SK-N-SH treated with all-trans-retinoic acid at 6 μM for 48 hours (cell line): ENCODE measurements around the gene GLDN.

Experiments used
- ATAC-seq: fragments of 200-7000 bp; cut with Tn5 transposase; 3 replicates; pipeline ENCODE4 v1.9.1; 2020; ENCODE audit warnings: mild to moderate bottlenecking, moderate library complexity
- ARNTL ChIP-seq: fragments of 450-650 bp; formaldehyde crosslinking; IDR thresholded peaks from 2 replicates; pipeline ENCODE4 v1.5.0; 2020; ENCODE audit warnings: low read depth, mild to moderate bottlenecking, moderate library complexity, borderline replicate concordance
- BACH2 ChIP-seq: fragments of 250-450 bp; sonication (Bioruptor Pico); IDR thresholded peaks from 2 replicates; pipeline ENCODE4 v1.9.0; 2021; ENCODE audit warnings: mild to moderate bottlenecking, borderline replicate concordance
- CREB5 ChIP-seq: fragments of 250-450 bp; sonication (Bioruptor Pico); IDR thresholded peaks from 2 replicates; pipeline ENCODE4 v1.5.1; 2020; ENCODE audit warnings: low read depth, mild to moderate bottlenecking, moderate library complexity
- CSDC2 ChIP-seq: fragments of 250-450 bp; sonication (Bioruptor Pico); IDR thresholded peaks from 2 replicates; pipeline ENCODE4 v1.5.0; 2020; ENCODE audit warnings: mild to moderate bottlenecking, moderate library complexity
- CSRNP3 ChIP-seq: fragments of 250-450 bp; sonication (Bioruptor Pico); IDR thresholded peaks from 2 replicates; pipeline ENCODE4 v1.5.1; 2021; ENCODE audit warnings: mild to moderate bottlenecking, moderate library complexity
- ESRRG ChIP-seq: fragments of 250-450 bp; sonication (Bioruptor Pico); IDR thresholded peaks from 2 replicates; pipeline ENCODE4 v1.6.1; 2021; ENCODE audit warnings: mild to moderate bottlenecking
- GLIS3 ChIP-seq: fragments of 250-450 bp; sonication (Bioruptor Pico); IDR thresholded peaks from 2 replicates; pipeline ENCODE4 v1.5.0; 2020; ENCODE audit warnings: mild to moderate bottlenecking, moderate library complexity
- OSR1 ChIP-seq: fragments of 250-450 bp; sonication (Bioruptor Pico); IDR thresholded peaks from 2 replicates; pipeline ENCODE4 v1.8.0; 2022; ENCODE audit warnings: moderate library complexity, mild to moderate bottlenecking, inconsistent platforms
- PATZ1 ChIP-seq: fragments of 250-450 bp; sonication (Bioruptor Pico); IDR thresholded peaks from 2 replicates; pipeline ENCODE4 v1.8.0; 2020; ENCODE audit warnings: mild to moderate bottlenecking, moderate library complexity, borderline replicate concordance
- POU6F1 ChIP-seq: fragments of 250-450 bp; sonication (Bioruptor Pico); IDR thresholded peaks from 2 replicates; pipeline ENCODE4 v1.8.0; 2021; ENCODE audit warnings: low read depth, mild to moderate bottlenecking, moderate library complexity, borderline replicate concordance
- PPARA ChIP-seq: fragments of 250-450 bp; sonication (Bioruptor Pico); IDR thresholded peaks from 2 replicates; pipeline ENCODE4 v1.5.0; 2020; ENCODE audit warnings: mild to moderate bottlenecking, borderline replicate concordance
- RARB ChIP-seq: fragments of 250-450 bp; sonication (Bioruptor Pico); IDR thresholded peaks from 2 replicates; pipeline ENCODE4 v1.8.0; 2021; ENCODE audit warnings: mild to moderate bottlenecking, moderate library complexity
- SNAI2 ChIP-seq: fragments of 250-450 bp; sonication (Bioruptor Pico); IDR thresholded peaks from 2 replicates; pipeline ENCODE4 v1.5.0; 2020; ENCODE audit warnings: mild to moderate bottlenecking, moderate library complexity
- TCF4 ChIP-seq: fragments of 250-450 bp; sonication (Bioruptor Pico); IDR thresholded peaks from 2 replicates; pipeline ENCODE4 v1.8.0; 2021; ENCODE audit warnings: mild to moderate bottlenecking, moderate library complexity, borderline replicate concordance
- TOX ChIP-seq: fragments of 250-450 bp; sonication (Bioruptor Pico); IDR thresholded peaks from 2 replicates; pipeline ENCODE4 v1.8.0; 2021; ENCODE audit warnings: mild to moderate bottlenecking, moderate library complexity, borderline replicate concordance
- TSHZ2 ChIP-seq: fragments of 250-450 bp; sonication (Bioruptor Pico); IDR thresholded peaks from 2 replicates; pipeline ENCODE4 v1.5.0; 2020; ENCODE audit warnings: mild to moderate bottlenecking, moderate library complexity
- ZC3H10 ChIP-seq: fragments of 250-450 bp; sonication (Bioruptor Pico); IDR thresholded peaks from 2 replicates; pipeline ENCODE4 v1.5.1; 2021; ENCODE audit warnings: mild to moderate bottlenecking, moderate library complexity
- ZFP3 ChIP-seq: fragments of 250-450 bp; sonication (Bioruptor Pico); IDR thresholded peaks from 2 replicates; pipeline ENCODE4 v1.5.0; 2020; ENCODE audit warnings: mild to moderate bottlenecking, moderate library complexity
- ZFP30 ChIP-seq: fragments of 450-650 bp; formaldehyde crosslinking; IDR thresholded peaks from 2 replicates; pipeline ENCODE4 v1.5.0; 2022; ENCODE audit warnings: mild to moderate bottlenecking, moderate library complexity
- ZNF565 ChIP-seq: fragments of 450-650 bp; formaldehyde crosslinking; conservative IDR thresholded peaks from 2 replicates; pipeline ENCODE4 v1.5.0; 2020; ENCODE audit warnings: low read depth, mild to moderate bottlenecking, moderate library complexity
- ZNF70 ChIP-seq: fragments of 450-650 bp; formaldehyde crosslinking; IDR thresholded peaks from 2 replicates; pipeline ENCODE4 v1.5.0; 2020; ENCODE audit warnings: mild to moderate bottlenecking, moderate library complexity
- ZNF8 ChIP-seq: fragments of 450-650 bp; formaldehyde crosslinking; IDR thresholded peaks from 2 replicates; pipeline ENCODE4 v1.5.0; 2020; ENCODE audit warnings: mild to moderate bottlenecking, moderate library complexity

Gene GLDN

GRCh38 chr15:51307325-51307724, 34.1 kb upstream of the GLDN start:
- no peak for ATAC-seq

GRCh38 chr15:51307811-51308210, 33.6 kb upstream of the GLDN start:
- ATAC-seq = no peak
- no peak for TF ChIP-seq ZFP30 (CRISPR knock-in tag)
- TF ChIP-seq CREB5 (CRISPR knock-in tag) = no peak
- no peak for TF ChIP-seq CSDC2
- no peak for TF ChIP-seq ZC3H10 (CRISPR knock-in tag)
- TF ChIP-seq ZNF70 (CRISPR knock-in tag) = no peak
- TF ChIP-seq GLIS3 (CRISPR knock-in tag) = no peak
- no peak for TF ChIP-seq TCF4 (CRISPR knock-in tag)
- TF ChIP-seq SNAI2 (CRISPR knock-in tag) = no peak
- TF ChIP-seq PATZ1 (CRISPR knock-in tag) = no peak
- no peak for TF ChIP-seq BACH2 (CRISPR knock-in tag)
- TF ChIP-seq, all 23 proteins: peak for 0

More at GRCh38 chr15:51307325-51307724, 34.1 kb upstream of the GLDN start:
- TF ChIP-seq CSRNP3 (no peak), CSDC2 (no peak), ZFP30 (CRISPR knock-in tag) (no peak), ZNF565 (CRISPR knock-in tag) (no peak), ZNF70 (CRISPR knock-in tag) (no peak), TSHZ2 (CRISPR knock-in tag) (no peak), BACH2 (CRISPR knock-in tag) (no peak), SNAI2 (CRISPR knock-in tag) (no peak), ZC3H10 (CRISPR knock-in tag) (no peak), PPARA (CRISPR knock-in tag) (no peak), OSR1 (CRISPR knock-in tag) (no peak), GLIS3 (CRISPR knock-in tag) (no peak), TOX (CRISPR knock-in tag) (no peak), POU6F1 (CRISPR knock-in tag) (no peak), ARNTL (CRISPR knock-in tag) (no peak), ESRRG (CRISPR knock-in tag) (no peak)

GRCh38 chr15:51310064-51310463, 31.4 kb upstream of the GLDN start:
- TF ChIP-seq OSR1 (CRISPR knock-in tag) = no peak
- no peak for TF ChIP-seq ZFP30 (CRISPR knock-in tag)
- TF ChIP-seq SNAI2 (CRISPR knock-in tag) = no peak
- no peak for TF ChIP-seq RARB
- no peak for TF ChIP-seq ZNF8
- TF ChIP-seq TOX (CRISPR knock-in tag) = no peak
- TF ChIP-seq POU6F1 (CRISPR knock-in tag) = no peak
- TF ChIP-seq CSDC2 = no peak
- TF ChIP-seq GLIS3 (CRISPR knock-in tag) = no peak
- TF ChIP-seq ARNTL (CRISPR knock-in tag) = no peak
- no peak for TF ChIP-seq ZNF565 (CRISPR knock-in tag)
- TF ChIP-seq ZC3H10 (CRISPR knock-in tag) = no peak
- TF ChIP-seq BACH2 (CRISPR knock-in tag) = no peak
- no peak for TF ChIP-seq ESRRG (CRISPR knock-in tag)
- TF ChIP-seq CREB5 (CRISPR knock-in tag) = no peak
- no peak for TF ChIP-seq ZFP3
- ATAC-seq = no peak
